VCaP (cell line): Measurements from ENCODE around the gene PDPN.

Source experiments
- H3K27ac ChIP-seq: fragments of 450-650 bp; 2 replicates; pipeline ENCODE4 v1.5.1; 2017
- CTCF ChIP-seq: fragments of 450-650 bp; conservative IDR thresholded peaks from 2 replicates; pipeline ENCODE4 v1.5.1; 2017; ENCODE audit warnings: mild to moderate bottlenecking, moderate library complexity

Gene PDPN

GRCh38 chr1:13587256-13588030, 3.8 kb downstream of the PDPN start:
- no peak overlapping the region for H3K27ac ChIP-seq
- no peak for TF ChIP-seq CTCF

- H3K27ac ChIP-seq: no peak overlapping the region
- TF ChIP-seq CTCF: no peak
Measured at GRCh38 chr1:13588946-13589796, 5.5 kb downstream of the PDPN start.

GRCh38 chr1:13590486-13590885, 6.9 kb downstream of the PDPN start:
- no peak overlapping the region for H3K27ac ChIP-seq
- TF ChIP-seq CTCF: no peak

- no peak for TF ChIP-seq CTCF
- H3K27ac ChIP-seq: no peak overlapping the region
Measured at GRCh38 chr1:13593511-13594131, 10.0 kb downstream of the PDPN start.

GRCh38 chr1:13595411-13595810, 11.8 kb downstream of the PDPN start:
- no peak for TF ChIP-seq CTCF
- no peak overlapping the region for H3K27ac ChIP-seq

GRCh38 chr1:13597166-13597565, 13.5 kb downstream of the PDPN start:
- no peak overlapping the region for H3K27ac ChIP-seq
- no peak for TF ChIP-seq CTCF
